Mammary epithelial cell (primary cell): ENCODE data around the gene TAP2.

Source experiments
- CTCF ChIP-seq, 2 donors: IDR thresholded peaks in 1 of 2; conservative IDR thresholded peaks in 1 of 2; 2 replicates each; pipeline ENCODE4 v1.5.1; 2011 to 2012; ENCODE audit warnings: inconsistent platforms in 2 of 2, low read length in 2 of 2, mild to moderate bottlenecking in 2 of 2, control low read depth in 1 of 2, low read depth in 1 of 2; ENCODE audit not compliant: insufficient read depth in 1 of 2; ENCODE audit errors: extremely low read depth in 1 of 2
- EZH2 ChIP-seq: IDR thresholded peaks from 2 replicates; pipeline ENCODE4 v1.6.1; 2012; ENCODE audit warnings: low read length, inconsistent platforms, borderline replicate concordance

- TF ChIP-seq CTCF (conservative IDR thresholded peaks at IDR 0.05 in 1 of 2, IDR thresholded peaks at IDR 0.05 in 1 of 2; ENCODE audit: extremely low read depth in 1 of 2, insufficient read depth in 1 of 2, low read depth in 1 of 2, low read length in 2 of 2): no peak
- no peak for TF ChIP-seq EZH2
Observed at GRCh38 chr6:32832535-32832934, 6.0 kb downstream of the TAP2 start.
